ENCODE results near the gene INPP5D.
"Not testable (repeated sequence)": the region's sequence is repeated elsewhere in the genome, so short reads cannot be mapped to it uniquely, and the experiment has no call there.

Gene INPP5D

DNA sequence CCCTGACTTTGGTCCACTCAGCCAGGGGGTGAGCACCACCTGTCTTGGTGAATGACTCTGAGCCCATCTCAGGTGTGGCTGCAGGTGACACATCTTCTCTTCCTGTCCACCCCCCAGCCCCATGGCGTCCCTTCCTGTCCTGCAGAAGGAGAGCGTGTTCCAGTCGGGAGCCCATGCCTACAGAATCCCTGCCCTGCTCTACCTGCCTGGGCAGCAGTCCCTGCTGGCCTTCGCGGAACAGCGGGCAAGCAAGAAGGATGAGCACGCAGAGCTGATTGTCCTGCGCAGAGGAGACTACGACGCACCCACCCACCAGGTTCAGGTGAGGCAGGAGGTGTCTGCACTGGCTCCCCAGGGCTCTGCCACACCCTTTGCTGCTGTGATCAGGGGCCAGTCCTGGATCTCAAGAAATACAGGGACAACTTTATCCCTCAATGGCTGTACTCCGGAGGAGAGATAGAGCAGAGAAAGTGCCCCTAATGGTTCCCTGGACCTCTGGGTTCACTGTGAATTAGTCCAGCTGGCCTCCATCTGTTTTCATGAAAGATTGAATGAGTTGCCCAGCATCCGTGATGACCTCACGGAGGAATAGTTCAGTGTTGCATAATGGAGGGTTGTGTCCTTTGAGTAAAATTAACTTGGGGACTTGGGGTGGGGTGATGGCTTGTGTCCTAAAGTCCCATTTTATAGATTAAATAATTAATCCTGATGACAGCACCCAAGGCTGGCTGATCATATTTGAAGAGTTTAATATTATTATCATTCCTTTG, 27.4 kb upstream of the INPP5D start, which contains the start of gene NEU2:
TSS of gene NEU2 (plus strand) at position 122 of the 770 bp plus-strand sequence. CDS start at position 122, 0 bp downstream.
- DNase-seq (ENCODE audit: low spot score) = no peak

- DNase-seq (ENCODE audit: low spot score) = no peak
Measured at GRCh38 chr2:233033672-233034071, 26.5 kb upstream of the INPP5D start.

- no peak for DNase-seq (ENCODE audit: low spot score)
Measured at GRCh38 chr2:233034091-233034882, 25.9 kb upstream of the INPP5D start.

GRCh38 chr2:233035426-233036161, 24.5 kb upstream of the INPP5D start:
- DNase-seq (ENCODE audit: low spot score) = no peak

GRCh38 chr2:233036162-233036838, 23.8 kb upstream of the INPP5D start:
- no peak for DNase-seq (ENCODE audit: low spot score)

DNA sequence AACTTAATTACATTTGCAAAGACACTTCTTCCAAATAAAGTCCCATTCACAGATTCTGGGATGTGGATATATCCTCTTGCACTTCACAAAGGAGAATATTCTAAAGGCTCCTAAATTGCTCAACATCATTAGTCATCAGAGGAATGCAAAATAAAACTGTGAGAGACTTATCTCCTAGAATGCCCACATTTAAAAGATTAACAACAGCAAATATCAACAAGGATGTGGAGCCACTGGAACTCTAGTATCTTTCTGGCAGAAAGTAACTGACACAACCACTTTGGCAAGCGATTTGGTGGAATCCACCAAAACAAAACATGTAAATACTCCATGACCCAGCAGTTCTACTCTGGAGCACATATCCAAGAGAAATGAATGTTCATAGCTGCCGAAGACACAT, 23.1 kb upstream of the INPP5D start:
- DNase-seq (ENCODE audit: low spot score) = no peak

DNA sequence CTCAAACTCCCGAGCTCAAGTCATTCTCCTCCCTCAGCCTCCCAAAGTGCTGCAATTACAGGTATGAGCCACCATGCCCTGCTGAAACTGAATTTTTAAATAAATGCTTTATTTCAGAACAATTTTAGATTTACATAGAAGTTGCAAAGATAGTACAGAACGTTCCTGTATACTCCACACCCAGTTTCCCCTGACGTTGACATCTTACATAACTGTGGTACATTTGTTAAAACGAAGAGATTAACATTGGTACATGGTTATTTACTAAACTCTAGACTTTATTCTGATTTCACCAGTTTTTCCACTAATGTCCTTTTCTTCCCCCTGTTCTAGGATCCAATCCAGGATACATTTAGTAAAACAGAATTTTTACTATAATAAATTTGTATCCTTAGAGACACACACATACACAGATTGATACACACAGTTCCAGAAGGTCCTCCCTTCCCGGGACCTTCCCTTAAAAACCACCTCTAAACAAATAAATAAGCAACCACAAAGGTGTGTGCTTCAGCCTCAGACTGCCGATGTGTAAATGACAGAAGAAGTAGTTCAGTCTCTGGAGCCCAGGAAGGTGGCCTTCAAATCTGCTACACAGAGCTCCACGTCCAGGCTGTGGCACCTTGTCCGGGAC, 20.8 kb upstream of the INPP5D start:
- DNase-seq (ENCODE audit: low spot score) = no peak

- DNase-seq (ENCODE audit: low spot score) = no peak
Measured at GRCh38 chr2:233039846-233040530, 20.2 kb upstream of the INPP5D start.

- DNase-seq (ENCODE audit: low spot score) = no peak
Measured at GRCh38 chr2:233040571-233040970, 19.6 kb upstream of the INPP5D start.

DNA sequence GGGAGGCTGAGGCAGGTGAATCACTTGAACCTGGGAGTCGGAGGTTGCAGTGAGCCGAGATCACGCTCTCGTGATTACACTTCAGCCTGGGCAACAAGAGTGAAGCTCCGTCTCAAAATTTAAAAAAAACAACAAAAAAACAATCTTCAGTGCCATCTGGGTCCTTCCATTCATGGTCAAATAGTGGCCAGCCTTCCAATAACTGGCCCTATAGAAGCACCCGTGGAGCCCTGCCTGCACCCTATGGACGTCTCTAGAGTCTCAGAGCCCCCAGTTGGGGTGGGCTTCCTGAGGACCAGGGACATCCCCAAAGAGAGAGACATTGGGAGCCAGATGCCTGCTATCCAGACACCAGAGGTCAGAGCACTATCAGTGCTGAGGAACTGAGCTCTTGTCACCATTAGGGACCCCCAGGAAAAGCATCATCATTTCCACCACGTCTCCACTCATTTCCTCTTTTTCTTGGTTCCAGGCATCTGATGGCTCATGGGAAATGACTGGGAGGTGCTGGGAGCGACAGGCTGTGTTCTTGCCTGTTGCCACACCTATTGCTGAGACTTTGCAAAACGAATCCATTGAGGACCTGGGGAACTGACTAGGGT, 18.3 kb upstream of the INPP5D start:
- DNase-seq (ENCODE audit: low spot score) = no peak

GRCh38 chr2:233042549-233042948, 17.6 kb upstream of the INPP5D start:
- DNase-seq (ENCODE audit: low spot score) = no peak

GRCh38 chr2:233044974-233045605, 15.1 kb upstream of the INPP5D start:
- DNase-seq (ENCODE audit: low spot score) = no peak

DNA sequence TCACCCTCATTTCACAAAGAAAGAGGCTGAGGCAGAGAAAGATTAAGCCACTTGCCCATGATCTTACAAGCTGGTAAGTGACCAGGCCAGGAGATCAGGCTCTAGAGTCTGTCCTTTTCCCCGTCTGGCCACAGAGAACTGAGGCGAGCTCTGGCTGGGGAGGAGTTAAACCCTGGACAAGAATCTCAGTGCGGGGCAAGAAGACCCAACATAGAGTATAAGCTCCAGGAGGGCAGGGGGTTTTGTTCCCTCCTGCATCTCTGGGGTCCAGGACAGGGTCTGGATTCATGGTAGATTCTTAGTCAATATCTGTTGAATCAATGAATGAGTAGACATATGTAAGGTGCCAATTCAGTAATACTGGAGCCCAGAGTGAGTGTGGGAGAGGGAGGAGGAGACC, 12.9 kb upstream of the INPP5D start:
- DNase-seq (ENCODE audit: low spot score) = no peak

DNA sequence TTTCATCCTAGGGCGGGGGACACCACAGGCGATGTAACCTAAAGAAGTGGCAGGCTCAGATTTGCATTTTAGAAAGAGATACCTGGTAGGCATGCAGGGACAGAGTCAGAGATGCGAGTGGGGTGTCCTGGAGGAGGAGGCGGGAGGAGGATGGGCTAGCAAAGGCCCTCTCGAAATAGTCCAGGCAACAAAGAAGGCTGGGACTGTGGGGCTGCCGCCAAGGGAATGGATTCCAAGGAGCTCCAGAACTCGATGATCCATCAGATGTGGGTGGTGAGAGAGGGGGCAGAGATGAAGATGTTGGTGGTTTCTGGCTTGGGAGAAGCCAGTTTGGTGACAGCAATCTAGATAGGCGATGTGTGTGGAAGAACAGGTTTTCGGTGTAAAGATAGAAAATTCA, 12.5 kb upstream of the INPP5D start:
- no peak for DNase-seq (ENCODE audit: low spot score)

DNA sequence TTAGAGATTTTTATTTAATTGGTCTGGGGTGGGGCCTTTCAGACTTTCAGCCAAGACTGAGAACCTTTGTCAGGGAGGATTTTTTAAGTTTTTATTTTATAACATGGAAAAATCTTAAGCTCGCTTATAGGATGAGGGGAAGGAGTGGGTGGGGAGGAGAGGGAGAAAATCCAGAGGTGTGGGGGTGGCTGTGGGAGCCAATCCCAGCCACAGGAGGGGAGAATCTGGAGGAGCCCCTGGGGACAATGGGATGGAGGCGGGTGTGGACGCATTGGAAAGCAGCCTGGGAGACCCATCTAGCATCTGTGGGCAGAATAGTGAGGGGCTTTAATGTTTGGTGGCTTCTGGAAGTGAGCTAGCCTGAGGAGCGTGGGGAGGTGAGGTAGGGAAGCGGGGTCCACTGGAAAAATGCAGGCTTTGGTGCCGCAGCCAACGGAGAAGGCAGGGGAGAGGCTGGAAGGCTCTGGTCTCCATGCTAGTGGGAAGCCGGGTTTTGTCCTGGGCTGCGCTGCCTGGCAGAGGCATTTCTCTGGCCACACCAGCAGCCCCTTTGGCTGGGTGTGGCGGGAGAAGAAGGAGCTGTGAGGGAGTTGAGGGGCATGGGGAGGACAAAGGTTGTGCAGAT, 11.5 kb upstream of the INPP5D start:
- no peak for DNase-seq (ENCODE audit: low spot score)

DNA sequence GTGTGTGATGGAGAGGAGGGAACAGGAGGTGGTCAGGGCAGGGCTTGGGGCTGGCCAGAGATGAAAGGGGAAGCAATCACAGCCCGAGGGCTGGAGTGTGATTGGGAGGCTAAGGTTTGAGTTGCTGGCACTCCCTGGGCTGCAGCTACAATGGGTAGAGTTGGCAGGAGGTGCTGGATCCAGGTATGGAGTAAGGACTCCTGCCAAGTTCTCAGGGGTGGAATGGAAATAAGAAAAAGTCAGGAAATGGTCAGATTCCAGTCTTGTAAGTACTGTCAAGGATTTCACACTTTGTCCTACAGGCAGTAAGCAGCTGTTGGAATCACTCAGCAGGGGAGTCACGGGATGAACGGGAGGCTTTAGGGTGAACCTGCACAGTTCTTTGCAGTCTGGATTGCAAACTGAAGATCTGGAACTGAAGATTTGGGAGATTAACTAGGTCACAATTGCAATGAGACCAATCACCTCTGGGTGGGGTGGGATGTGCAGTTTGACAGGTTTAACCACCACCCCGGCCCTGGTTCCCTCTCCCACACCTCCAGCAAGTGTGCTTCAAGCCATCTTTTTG, 10.9 kb upstream of the INPP5D start:
- DNase-seq (ENCODE audit: low spot score) = no peak

GRCh38 chr2:233051241-233052149, 8.6 kb upstream of the INPP5D start:
- no peak for DNase-seq (ENCODE audit: low spot score)

DNA sequence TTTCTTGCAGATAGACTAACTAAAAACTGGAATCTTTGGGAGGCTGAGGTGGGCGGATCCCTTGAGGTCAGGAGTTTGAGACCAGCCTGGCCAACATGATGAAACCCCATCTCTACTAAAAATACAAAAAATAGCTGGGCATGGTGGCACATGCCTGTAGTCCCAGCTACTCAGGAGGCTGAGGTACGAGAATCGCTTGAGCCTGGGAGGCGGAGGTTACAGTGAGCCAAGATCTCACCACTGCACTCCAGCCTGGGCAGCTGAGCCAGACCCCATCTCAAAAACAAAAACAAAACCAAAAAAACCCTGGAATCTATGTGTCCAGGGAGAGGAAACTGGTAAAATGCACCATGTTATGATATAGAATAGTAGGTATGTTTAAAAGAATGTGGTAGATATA, 7.6 kb upstream of the INPP5D start:
- not testable (repeated sequence) for DNase-seq (ENCODE audit: low spot score)

All from ecto neural progenitor cell (in vitro differentiated cells).